GM18499 (cell line): ENCODE measurements around the gene CALML4.
"Not testable (repeated sequence)": the region's sequence is repeated elsewhere in the genome, so short reads cannot be mapped to it uniquely, and the experiment has no call there.

Source experiments
- ATAC-seq: cut with Tn5 transposase; IDR thresholded peaks from one replicate; pipeline ENCODE4 v1.9.1; 2021; ENCODE audit warnings: moderate number of reproducible peaks; ENCODE audit not compliant: insufficient read depth, unreplicated experiment

Gene CALML4, protein sequence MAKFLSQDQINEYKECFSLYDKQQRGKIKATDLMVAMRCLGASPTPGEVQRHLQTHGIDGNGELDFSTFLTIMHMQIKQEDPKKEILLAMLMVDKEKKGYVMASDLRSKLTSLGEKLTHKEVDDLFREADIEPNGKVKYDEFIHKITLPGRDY

DNA sequence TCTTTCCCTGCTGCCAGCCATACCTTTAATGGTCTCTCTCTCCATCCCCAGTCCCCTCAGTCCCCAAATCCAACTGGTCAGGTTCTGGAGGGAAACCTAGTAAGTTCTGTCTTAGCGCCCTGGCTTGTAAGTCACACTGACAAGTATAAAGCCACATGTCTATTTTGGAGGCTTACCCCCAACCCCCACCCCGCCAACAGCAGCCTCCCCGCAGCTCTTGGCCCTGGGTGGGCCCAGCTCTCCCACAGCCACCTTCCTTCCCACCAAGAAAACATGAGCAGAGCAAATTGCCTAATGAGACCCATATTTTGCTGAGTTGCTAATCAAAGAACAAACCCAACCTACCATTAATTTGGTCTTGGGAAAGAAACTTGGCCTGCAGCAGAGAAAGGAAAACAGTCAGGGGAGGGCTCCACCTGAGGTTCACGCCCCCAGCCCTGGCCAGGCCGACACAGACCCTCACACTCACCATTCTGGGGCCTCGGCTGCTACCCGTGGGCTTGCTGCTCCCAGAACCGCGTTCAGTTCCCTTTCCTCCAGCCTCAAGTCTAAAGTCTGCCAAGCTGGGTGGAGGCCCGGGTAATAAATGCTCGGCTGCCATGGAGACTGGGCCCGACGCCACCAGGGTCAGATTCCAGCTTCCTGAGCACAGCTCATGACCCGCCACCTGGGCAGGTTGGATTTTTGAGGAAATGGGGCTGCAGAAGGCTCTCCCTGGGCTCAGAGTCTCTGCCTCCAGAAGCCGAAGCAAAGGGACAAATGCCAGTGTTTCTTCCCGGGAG, at the start of gene CALML4:
TSS of gene CALML4 (minus strand) at position 557 of the 782 bp plus-strand sequence. CDS start at position 472, 85 bp downstream.
- no peak for ATAC-seq

DNA sequence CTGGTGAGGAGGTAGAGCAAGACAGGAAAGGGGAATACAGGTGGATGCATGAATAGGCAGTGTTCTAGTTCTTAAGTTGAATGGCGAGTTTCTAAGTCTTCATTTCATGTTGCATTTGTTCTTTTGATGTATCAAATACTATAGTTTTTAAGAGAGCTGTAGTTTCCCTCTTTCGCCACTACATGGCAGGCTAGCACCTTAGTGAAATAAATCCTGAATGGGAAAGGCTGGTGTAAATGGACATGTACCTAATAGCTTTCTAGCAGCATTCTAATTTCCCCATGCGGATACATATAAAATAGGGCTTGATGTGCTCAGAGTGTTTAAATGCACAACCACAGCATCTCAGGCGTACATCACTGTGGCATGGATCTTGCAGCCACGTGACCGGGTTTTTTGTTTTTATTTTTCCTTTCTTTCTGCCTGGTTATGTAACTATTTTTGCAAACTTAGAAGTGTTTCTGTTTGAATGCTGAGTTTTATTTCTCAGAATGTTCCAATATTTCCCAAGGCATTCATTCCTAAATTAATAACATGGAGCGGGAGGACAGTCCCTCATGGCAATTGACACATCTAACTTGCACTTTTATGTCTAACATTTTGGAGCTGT, 47.9 kb upstream of the CALML4 start:
- ATAC-seq, result no peak

DNA sequence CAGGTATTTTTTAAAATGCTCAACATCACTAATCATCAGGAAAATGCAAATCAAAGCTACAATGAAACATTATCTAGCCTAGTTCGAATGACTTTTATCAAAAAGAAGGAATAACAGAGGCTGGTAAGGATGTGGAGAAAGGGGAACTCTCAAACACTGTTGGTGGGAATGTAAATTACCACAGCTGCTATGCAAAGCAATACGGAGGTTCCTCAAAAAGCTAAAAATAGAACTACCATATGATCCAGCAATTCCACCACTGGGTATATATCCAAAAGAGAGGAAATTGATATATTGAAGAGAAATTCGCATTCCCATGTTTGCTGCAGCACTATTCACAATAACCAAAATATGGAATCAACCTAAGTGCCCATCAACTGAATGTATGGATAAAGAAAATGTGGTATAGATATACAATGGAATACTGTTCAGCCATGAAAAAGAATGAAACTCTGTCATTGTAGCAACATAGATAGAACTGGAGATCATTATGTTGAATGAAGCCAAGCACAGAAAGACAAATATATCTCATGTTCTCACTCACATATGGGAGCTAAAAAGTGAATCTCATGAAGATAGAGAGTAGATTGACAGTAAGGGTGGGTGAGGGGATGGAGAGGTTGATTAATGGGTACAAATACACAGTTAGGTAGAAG, 44.1 kb upstream of the CALML4 start:
- ATAC-seq, result no peak

DNA sequence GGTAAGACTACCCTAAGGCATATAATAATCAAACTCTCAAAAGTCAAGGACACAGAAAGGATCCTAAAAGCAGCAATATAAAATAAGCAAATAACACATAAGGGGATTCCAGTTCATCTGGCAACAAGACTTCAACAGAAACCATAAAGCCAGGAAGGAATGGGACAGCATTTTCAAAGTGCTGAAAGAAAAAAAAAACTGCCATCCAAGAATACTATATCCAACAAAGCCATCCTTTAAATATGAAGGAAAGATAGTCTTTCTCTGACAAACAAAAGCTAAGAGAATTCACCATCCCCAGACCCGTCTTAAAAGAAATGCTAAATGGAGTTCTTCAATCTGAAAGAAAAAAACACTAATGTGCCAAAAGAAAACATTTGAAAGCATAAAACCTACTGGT, 39.1 kb upstream of the CALML4 start:
- no peak for ATAC-seq

DNA sequence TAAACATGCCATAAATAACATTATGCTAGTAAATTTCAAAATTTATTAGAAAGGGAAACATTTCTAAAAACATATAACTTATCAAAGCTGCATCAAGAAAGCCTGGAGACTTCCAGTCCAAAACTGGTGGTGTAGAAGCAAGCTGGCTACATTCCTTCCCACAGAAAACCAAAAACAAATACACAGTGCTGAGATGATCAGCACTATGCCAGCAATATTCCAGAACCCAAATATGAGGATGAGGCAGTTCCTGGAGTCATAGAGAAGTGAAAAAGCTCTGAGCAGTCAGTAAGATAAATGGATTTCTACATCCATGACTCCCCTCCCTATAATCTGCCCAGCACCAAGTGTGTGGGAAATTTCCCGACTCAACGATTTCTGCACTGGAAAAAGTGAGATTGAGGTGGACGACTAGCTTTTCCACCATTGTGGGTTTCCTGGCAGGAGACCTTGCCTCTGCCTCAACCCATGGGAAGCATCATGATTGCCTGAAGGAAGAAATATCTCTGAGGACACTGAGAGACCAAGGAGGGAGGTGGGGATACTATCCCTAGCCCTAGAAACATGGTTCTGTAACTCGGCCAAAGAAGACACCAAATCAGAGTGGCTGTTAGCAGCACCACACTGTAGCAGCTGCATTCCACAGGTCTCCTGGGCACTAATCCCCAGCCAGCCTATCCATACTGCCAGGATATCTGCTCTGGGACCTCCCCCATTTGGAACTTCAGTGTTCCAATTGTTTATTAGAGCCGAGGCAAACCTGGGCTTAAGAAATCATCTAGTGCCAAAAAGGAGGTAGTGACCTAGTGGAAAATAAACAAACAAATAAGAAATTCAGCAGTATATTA, 36.2 kb upstream of the CALML4 start:
- ATAC-seq, result no peak

DNA sequence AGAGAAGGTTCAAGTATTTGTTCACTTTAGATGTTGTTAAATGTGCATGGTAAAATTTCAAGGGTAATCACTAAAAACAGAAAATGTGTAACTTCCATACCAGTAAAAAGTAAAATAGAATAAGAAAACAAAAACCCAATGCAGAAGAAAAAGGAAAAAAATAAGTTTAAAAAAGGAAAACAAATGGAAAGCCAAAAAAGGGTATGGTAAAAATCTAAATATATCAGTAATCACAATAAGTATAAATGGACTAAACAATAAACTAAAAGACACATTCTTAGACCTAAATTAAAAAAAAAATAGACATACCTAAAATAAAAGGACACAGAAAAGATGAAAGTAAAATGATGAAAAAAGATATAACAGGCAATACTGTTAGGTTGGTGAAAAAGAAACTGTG, 33.9 kb upstream of the CALML4 start:
- ATAC-seq, result no peak

DNA sequence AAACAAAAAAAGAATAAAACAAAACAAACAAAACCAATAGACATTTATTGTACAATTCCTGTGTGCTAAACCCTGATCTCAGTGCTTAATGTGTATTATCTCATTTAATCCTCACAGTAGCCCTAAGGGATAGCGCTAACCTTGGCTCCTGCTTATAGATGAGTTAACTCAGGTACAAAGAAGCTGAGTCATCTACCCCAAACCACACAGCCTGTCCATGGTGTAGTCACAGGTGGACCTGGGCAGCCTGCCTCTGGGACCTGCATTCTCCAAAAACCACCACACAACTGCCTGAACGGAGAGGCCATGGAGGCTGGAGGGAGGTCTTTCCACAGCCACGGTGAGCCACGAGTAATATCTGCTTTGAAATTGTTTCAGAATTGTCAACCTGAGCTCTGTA, 29.9 kb upstream of the CALML4 start:
- ATAC-seq, result no peak

DNA sequence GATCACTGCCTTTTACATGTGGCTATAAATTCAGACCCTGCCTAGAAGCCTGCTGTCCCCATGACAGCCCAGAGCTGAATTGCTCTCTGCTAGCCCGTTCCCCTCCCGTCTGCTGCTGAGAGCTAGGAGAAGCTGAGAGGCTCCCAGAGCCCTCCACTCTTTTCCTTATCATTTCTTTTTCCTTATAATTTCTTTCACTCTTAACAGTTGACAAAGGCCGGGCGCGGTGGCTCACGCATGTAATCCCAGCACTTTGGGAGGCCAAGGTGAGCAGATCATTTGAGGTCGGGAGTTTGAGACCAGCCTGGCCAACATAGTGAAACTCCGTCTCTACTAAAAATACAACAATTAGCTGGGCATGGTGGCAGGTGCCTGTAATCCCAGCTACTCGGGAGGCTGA, 29.4 kb upstream of the CALML4 start:
- ATAC-seq, result not testable (repeated sequence)

DNA sequence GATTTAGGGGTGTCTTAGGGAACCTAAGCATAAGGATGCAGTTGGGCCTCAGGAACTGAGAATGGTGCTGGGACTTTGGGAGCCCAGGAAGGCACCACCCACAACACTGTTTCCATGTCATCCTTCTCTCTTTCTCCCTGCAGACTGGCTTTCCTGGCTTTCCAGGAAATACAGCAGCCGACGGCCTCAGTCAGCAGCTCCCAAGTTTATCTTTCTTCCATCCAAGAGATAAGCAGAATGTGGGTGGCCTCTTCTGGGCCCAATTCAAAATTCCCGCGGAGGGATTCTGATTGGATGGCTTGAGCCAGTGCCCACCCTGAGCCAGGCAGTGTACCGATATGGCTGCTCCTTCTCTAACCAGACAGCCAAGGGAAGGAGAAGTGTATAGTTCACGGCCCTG, 28.9 kb upstream of the CALML4 start:
- no peak for ATAC-seq

DNA sequence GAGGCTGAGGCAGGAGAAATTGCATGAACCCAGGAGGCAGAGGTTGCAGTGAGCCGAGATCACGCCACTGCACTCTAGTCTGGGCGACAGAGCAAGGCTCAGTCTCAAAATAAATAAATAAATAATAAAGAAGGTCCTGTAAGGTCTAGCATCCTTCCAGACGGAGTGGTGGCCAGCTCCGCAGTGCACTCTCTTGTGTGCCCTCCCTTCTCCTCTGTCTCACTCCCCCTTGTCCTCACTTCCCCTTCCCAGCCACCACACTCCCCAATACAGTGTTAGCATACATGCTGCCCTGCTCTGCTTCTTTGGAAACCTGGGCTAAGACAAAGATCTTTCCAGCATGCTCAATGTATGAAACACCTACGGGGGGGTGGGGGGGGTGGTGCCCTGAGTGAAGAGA, 27.8 kb upstream of the CALML4 start:
- no peak for ATAC-seq

DNA sequence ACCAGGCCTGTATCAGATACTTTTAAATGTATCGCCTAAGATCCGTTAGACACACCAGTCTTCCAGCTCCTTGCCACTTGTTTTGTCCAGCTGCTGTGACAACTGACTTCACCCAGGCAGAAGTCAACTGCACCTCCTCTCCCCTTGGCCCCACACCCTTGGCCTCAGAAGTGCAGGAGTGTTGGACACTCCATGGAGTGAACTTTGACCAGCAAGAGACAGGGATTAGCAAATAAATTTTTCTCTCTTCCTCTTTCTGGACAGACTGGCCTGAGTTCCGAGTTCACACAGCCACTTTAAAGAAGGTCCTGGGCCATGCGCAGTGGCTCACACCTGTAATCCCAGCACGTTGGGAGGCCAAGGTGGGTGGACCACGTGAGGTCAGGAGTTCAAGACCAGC, 27.3 kb upstream of the CALML4 start:
- no peak for ATAC-seq

DNA sequence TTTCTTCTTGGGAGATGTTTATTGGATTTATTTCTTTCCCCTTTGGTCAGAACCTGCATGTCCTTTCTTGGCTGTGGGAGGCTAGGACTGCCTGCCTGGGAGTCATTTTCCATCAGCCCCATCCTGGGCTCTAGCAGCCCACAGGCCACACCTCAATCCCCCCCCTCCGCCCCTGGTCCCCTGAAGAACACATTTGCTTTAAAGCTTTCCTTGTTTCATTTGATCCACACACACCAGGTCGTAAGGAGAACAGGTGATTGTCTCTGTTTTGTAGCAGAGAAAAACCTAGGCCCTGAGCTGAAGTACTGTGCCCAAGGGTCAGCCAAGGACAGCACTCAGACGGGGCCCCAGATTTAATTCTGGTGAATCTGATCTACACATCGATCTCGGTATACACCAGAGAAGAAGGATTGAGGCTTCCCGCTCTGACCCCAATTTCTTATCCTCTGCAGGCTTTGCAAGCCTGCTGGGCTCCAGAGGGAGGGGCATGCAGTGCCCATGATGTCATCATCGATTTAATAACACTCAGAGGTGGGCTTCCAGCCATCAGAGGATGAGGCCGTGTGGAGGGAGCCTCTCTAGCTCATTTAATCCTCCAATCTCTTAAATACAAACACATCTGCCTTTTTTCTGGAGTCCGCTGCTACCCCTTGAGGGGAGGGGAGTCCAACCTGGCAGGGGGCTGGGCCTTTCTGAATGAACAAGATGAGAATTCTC, 26.1 kb upstream of the CALML4 start:
- no peak for ATAC-seq

DNA sequence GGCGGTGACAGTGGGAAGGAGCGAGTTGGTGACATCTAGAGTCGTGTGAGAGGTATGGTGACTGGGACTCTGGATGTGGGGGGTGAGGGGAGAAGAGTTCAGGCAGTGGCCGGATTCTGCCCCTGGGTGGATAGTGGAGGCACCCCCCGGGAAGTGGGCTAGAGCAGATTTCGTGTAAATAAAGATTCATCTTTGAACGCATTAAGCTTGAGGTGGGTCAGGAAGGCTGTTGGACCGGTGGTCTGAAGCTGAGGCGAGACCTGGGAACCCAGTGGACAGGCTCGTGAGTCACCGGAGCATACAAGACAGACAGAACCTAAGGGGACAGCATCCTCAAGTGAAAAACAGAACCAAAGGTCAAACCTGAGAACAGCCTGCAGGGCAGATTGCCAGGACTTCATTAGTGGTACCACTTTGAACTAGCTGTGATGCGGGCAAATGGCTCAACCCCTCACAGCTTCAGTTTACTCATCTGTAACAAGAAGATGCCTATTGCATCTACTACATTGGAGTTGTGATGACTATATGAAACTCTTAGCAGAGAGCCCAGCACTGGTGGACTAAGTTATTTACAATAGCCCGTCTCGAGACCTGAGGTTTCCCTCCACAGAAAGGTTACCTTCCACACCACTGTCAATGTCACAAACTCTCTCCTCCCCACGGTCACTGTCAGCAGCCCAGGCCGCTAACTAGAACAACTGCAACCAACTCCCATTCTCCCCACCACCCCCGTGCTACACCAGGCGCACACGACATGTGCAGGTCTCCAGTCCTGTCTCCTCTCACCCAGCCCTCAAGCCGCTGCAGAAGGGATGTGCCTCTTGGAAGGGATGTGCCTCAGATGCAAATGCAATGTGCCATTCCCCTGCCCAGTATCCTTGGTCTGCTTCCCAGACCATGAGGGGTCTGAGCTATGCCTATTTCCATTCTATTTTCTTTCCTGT, 25.3 kb upstream of the CALML4 start:
- no peak for ATAC-seq

DNA sequence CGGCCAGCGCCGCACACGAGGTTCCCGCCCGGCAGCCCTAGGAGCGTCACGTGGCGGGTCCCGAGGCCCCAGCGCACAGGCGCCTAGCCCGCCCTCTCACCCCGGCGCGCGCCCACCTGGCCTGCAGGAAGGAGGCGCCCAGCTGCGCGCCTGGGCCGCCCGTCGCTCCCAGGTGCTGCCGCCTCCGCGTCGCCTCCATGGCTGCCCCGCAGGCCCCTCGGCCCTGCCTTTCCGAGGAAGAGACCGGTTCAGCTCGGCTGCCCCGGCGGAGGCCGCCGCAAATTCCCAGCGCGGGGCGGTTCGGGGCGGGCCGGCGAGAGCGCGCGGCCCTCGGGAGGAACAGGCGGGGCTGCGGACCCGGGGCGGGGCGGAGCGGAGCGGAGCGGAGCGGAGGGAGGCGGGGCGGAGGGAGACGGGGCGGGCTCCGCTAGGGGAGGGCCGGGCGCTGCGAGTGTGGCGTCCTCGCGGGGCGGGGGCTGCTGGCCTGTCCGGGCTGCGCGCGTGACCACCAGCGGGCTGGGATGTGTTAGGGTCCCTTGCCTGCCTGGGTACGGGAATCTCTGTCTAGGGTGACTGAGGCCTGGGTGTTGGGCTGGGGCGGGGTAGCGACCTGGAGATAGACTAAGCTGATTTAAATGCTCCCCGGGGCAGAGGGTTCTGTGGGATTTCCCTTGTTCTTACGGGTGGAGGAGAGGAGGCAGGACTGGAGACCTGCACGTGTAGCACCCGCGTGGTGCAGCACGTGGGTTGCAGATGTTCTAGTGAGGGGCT, 24.4 kb upstream of the CALML4 start, which contains the start of gene CLN6:
TSS of gene CLN6 (minus strand) at position 343 of the 771 bp plus-strand sequence. CDS start at position 199, 144 bp downstream.
- no peak for ATAC-seq

DNA sequence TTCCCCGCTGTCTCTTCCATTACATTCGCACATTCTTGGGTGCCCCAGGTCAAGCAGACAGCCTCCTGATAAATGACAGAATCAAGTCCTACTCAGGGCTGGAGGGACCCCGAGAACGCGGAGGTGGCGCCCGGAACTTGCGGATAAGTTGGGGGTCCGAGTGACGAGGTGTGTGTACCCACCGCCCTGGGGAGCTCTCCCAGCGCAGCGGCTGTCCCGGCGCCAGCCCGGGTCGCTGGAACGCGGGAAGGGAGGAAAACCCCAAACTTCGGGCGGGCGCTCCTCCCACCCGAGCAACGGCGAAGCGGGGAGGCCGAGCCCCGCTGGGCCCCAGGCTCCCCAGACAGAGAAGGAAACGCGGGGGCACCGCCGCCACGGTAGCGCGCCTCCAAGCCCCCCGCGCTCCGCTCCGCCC, 23.8 kb upstream of the CALML4 start:
- ATAC-seq, result no peak

DNA sequence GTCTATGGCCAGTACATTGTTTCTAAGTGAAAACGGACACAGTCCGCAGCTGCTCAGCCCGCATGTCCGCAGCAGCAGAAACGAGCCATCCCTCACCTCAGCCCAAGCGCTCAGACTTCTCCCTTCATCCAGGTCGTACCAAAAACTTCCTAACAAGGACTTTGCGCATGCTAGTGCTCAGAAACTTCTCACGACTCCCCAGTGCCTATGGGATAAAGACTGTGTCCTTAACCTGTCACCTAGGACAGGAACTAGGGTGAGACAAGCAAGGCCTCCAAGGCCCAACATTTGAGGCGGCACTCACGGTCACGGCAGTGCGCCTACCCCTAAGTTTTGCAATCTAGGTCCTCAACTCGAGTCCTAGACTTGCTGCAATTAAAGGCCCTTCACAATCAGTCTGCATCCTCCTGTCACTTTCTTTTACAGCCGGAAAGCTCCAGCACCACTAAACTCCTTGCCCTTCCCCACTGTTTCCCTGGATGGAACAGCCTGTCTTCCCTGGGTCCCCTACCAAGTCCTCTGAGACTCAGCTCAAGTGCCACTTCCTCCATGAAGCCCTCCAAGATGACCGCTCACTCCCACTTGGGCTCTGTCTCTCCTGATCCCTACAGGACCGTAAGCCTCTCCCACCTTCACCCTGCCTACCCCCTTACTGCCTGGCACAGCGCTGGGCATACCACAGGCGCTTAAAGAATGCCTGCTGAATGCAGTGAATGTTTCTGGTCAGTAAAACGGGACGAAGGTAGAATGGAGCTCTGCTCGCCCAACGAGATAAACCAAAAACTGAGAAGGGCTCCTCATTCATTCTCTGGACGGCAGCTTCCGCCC, 23.2 kb upstream of the CALML4 start:
- ATAC-seq, result no peak

DNA sequence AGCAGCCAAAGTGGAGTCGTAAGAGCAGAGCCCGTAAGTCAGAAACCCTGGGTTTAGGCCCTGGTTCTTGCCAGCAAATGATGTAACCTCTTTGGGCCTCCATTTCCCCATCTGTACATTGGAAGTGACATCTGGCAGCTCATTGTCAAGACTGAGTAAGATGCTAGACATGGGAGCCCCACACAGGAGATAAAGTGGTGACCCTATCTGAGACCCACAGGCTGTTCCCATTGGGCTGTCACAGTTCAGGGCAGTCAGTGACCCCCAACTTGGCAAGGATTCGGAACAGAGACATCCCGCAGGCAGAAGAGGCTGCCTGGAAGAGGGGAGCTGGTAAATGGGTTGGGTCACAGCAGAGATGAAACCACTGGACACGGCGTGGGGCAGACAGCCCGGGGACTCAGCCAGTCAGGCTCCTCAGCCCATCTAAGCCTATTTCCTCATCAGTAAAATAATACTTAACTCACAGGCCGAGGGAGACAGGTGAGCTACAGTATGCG, 22.6 kb upstream of the CALML4 start:
- ATAC-seq, result no peak
